Fibroblast of lung (primary cell): ENCODE results near the gene INS. TPM values are rescaled to one million over a fixed set of nuclear protein-coding genes. Genes with fewer than 3 reads are reported as not detected.

ENCODE experiments used
- DNase-seq, 2 donors: peaks; one replicate each; pipeline versions ENCODE4 v3.0.0 to v3.0.0-alpha.2; 2010; ENCODE audit warnings: low read depth in 2 of 2
- H2AFZ ChIP-seq: 2 replicates; pipeline ENCODE4 v1.5.1; 2012; ENCODE audit warnings: low read length, control low read depth, inconsistent platforms
- H3K27ac ChIP-seq: 2 replicates; pipeline ENCODE4 v1.5.1; 2011; ENCODE audit warnings: low read length, control low read depth; ENCODE audit not compliant: insufficient read depth
- H3K27me3 ChIP-seq: 2 replicates; pipeline ENCODE4 v1.5.1; 2011; ENCODE audit warnings: mild to moderate bottlenecking, low read length; ENCODE audit not compliant: control insufficient read depth, insufficient read depth
- H3K36me3 ChIP-seq: 2 replicates; pipeline ENCODE4 v1.5.1; 2011; ENCODE audit warnings: low read length; ENCODE audit not compliant: control insufficient read depth, insufficient read depth
- H3K4me1 ChIP-seq: 2 replicates; pipeline ENCODE4 v1.5.1; 2011; ENCODE audit warnings: low read length; ENCODE audit not compliant: control insufficient read depth, insufficient read depth; ENCODE audit errors: extremely low read depth
- H3K4me2 ChIP-seq: 2 replicates; pipeline ENCODE4 v1.5.1; 2011; ENCODE audit warnings: low read length, control low read depth; ENCODE audit not compliant: insufficient read depth; ENCODE audit errors: extremely low read depth
- H3K4me3 ChIP-seq, 4 experiments: fragments of 200-600 bp in 1 of 4; sonication (generic) in 1 of 4; replicated peaks in 1 of 4; 2 replicates each; pipeline ENCODE4 v1.5.1; 2011 to 2016; ENCODE audit warnings: low read length in 4 of 4, low read depth in 3 of 4, mild to moderate bottlenecking in 3 of 4, control low read depth in 2 of 4, inconsistent platforms in 1 of 4, mixed read lengths in 1 of 4; ENCODE audit not compliant: insufficient read depth in 1 of 4; ENCODE audit errors: control extremely low read depth in 1 of 4
- H3K79me2 ChIP-seq: 2 replicates; pipeline ENCODE4 v1.5.1; 2012; ENCODE audit warnings: mild to moderate bottlenecking, low read length, inconsistent platforms; ENCODE audit not compliant: control insufficient read depth, insufficient read depth
- H3K9ac ChIP-seq: 2 replicates; pipeline ENCODE4 v1.5.1; 2011; ENCODE audit warnings: mild to moderate bottlenecking, low read length, control low read depth; ENCODE audit not compliant: insufficient read depth
- H3K9me3 ChIP-seq: 2 replicates; pipeline ENCODE4 v1.5.1; 2012; ENCODE audit warnings: low read depth, low read length; ENCODE audit not compliant: control insufficient read depth, insufficient read depth
- H4K20me1 ChIP-seq: 2 replicates; pipeline ENCODE4 v1.5.1; 2011; ENCODE audit warnings: low read length; ENCODE audit not compliant: control insufficient read depth, insufficient read depth; ENCODE audit errors: extremely low read depth
- EZH2 ChIP-seq: IDR thresholded peaks from 2 replicates; pipeline ENCODE4 v1.5.1; 2012; ENCODE audit warnings: low read length, control low read depth, mild to moderate bottlenecking; ENCODE audit errors: missing control alignments
- polyA plus RNA-seq, 2 donors: library from polyadenylated mRNA; depleted of rRNA in 1 of 2; stranded (reverse) in 1 of 2; unstranded in 1 of 2; fragments of >200 nt; gene quantifications; 2 replicates each; pipeline ENCODE4 v1.2.1, GENCODE V29; 2011 to 2012; ENCODE audit warnings: missing spikeins in 1 of 2
- total RNA-seq: library from RNA; depleted of rRNA; stranded (reverse); fragments of >200 nt; gene quantifications from 2 replicates; pipeline ENCODE4 v1.2.1, GENCODE V29; 2014
- TF ChIP-seq, protein P1 (sequence below), 2 donors: IDR thresholded peaks in 1 of 2; conservative IDR thresholded peaks in 1 of 2; 1 replicate in 1 of 2; 2 replicates in 1 of 2; pipeline ENCODE4 v1.5.1; 2011 to 2012; ENCODE audit warnings: low read length in 2 of 2, control low read depth in 1 of 2, inconsistent platforms in 1 of 2, low read depth in 1 of 2, mild to moderate bottlenecking in 1 of 2

INS gene
- total and polyA plus RNA-seq, 2 donors (not counting 1 experiment from before 2014, with no cell fraction given) = not detected

DNA sequence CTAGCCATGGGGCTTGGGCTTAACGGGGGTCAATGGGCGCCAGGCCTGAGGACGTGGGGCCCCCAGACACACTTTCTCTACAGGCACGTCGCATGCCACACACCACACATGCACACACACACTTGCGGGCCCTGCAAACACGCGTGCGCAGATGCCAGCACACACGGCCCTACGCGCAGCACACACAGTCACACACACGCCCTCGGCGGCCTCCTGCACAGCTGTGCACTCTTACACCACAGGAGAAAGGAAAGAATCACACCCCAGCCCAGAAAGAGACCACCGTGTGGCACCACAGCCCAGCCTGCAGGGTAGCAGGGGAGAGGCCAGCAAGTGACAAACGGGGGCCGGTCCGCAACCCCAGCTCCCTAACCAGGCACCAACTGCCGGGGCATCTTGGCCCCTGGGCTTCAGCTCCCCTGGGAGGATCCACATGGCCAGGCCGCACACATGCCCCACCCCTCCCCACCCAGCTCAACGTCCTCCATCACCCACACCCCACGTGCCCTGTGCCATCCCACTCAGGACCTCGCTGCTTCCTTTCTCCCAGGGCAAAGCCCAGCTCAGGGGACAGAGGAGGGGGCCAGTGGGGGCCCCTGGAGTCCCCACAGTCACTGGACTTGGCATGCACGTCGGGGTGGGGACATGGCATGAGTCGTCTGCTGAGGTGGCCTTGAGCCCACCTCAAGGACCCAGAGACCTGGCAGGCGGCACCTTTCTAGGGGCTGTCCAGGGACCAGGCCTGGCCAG lies 36.9 kb upstream of the INS start:
- TF ChIP-seq EZH2 = no peak
- TF ChIP-seq, protein P1, sequence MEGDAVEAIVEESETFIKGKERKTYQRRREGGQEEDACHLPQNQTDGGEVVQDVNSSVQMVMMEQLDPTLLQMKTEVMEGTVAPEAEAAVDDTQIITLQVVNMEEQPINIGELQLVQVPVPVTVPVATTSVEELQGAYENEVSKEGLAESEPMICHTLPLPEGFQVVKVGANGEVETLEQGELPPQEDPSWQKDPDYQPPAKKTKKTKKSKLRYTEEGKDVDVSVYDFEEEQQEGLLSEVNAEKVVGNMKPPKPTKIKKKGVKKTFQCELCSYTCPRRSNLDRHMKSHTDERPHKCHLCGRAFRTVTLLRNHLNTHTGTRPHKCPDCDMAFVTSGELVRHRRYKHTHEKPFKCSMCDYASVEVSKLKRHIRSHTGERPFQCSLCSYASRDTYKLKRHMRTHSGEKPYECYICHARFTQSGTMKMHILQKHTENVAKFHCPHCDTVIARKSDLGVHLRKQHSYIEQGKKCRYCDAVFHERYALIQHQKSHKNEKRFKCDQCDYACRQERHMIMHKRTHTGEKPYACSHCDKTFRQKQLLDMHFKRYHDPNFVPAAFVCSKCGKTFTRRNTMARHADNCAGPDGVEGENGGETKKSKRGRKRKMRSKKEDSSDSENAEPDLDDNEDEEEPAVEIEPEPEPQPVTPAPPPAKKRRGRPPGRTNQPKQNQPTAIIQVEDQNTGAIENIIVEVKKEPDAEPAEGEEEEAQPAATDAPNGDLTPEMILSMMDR (conservative IDR thresholded peaks at IDR 0.05 in 1 of 2, IDR thresholded peaks at IDR 0.05 in 1 of 2; ENCODE audit: low read depth in 1 of 2, low read length in 2 of 2) = no peak
- H3K27ac ChIP-seq = no peak overlapping the region
- DNase-seq = no peak
- H3K4me3 ChIP-seq = no peak overlapping the region
- H3K9ac ChIP-seq = no peak overlapping the region
- no peaks in the 10 kb centered on the region for H3K79me2 ChIP-seq
- no peak overlapping the region for H2AFZ ChIP-seq
- no peaks in the 10 kb centered on the region for H3K36me3 ChIP-seq
- H3K4me2 ChIP-seq = no peak overlapping the region
- H3K9me3 ChIP-seq = no peaks in the 10 kb centered on the region
- H4K20me1 ChIP-seq = no peaks in the 10 kb centered on the region
- no peaks in the 10 kb centered on the region for H3K4me1 ChIP-seq
- no peaks in the 10 kb centered on the region for H3K27me3 ChIP-seq

DNA sequence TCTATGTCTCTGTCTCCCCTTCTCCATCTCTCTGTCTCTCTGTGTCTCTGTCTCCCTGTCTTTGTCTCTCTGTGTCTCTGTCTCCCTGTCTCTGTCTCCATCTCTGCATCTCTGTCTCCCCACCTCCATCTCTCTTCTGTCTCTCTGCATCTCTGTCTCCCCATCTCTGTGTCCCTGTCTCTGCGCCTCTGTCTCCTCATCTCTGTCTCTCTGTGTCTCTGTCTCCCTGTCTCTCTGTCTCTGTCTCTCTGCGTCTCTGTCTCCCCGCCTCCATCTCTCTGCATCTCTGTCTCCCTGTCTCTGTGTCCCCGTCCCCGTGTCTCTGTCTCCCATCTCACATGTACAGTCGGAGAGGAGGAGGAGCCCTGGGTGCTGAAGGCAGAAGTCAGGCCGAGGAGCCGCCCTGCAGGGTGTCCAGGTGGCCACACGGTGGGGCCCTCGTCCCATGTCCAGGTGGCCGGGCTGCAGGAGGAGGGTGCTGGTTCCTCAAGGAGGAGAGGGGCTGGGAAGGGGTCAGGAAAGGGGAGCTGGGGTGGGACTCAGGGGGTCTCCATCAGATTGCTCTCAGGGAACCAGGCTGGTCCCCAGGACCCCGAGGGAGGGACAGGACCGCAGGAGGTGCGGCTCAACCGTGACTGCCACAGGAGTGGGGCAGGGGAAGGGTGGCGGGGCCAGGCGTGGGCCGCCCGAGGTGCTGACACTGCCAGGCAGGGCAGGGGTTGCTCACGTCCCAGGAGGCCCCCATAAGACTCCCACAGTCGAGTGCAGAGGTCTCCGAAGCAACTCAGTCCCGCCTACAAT lies 36.2 kb upstream of the INS start:
- no peaks in the 10 kb centered on the region for H3K79me2 ChIP-seq
- no peak overlapping the region for H3K4me2 ChIP-seq
- H3K27ac ChIP-seq = no peak overlapping the region
- no peak overlapping the region for H3K4me3 ChIP-seq
- no peaks in the 10 kb centered on the region for H3K4me1 ChIP-seq
- H4K20me1 ChIP-seq = no peaks in the 10 kb centered on the region
- no peak overlapping the region for H3K9ac ChIP-seq
- H2AFZ ChIP-seq = no peak overlapping the region
- H3K9me3 ChIP-seq = no peaks in the 10 kb centered on the region
- DNase-seq = peak; percentile 45 to 47
- no peaks in the 10 kb centered on the region for H3K36me3 ChIP-seq
- TF ChIP-seq EZH2 = no peak
- TF ChIP-seq, protein P1 (conservative IDR thresholded peaks at IDR 0.05 in 1 of 2, IDR thresholded peaks at IDR 0.05 in 1 of 2; ENCODE audit: low read depth in 1 of 2, low read length in 2 of 2) = peak; percentile 71 to 80
- H3K27me3 ChIP-seq = no peaks in the 10 kb centered on the region

DNA sequence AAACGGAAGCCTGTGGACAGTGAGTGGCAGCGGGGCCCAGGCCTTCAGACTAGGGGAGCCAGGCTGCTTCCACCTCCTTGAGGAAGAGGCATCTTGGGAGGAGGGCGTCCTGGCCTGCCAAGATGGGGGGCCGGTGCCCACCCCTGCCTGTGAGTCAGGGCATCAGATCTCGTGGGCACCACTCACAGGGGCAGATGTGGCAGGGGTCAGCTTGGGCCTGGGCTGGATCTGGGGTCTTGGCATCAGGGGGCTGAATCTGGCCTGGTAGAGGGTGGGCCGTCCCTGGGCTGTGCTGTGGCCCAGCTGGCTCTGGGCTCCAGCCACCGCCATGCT lies 34.7 kb upstream of the INS start:
- no peaks in the 10 kb centered on the region for H3K27me3 ChIP-seq
- H3K36me3 ChIP-seq = no peaks in the 10 kb centered on the region
- H4K20me1 ChIP-seq = no peaks in the 10 kb centered on the region
- H3K27ac ChIP-seq = no peak overlapping the region
- H3K9me3 ChIP-seq = no peaks in the 10 kb centered on the region
- no peak overlapping the region for H3K9ac ChIP-seq
- no peaks in the 10 kb centered on the region for H3K4me1 ChIP-seq
- no peak for DNase-seq
- H3K4me2 ChIP-seq = no peak overlapping the region
- H3K79me2 ChIP-seq = no peaks in the 10 kb centered on the region
- TF ChIP-seq EZH2 = no peak
- TF ChIP-seq, protein P1 (conservative IDR thresholded peaks at IDR 0.05 in 1 of 2, IDR thresholded peaks at IDR 0.05 in 1 of 2; ENCODE audit: low read depth in 1 of 2, low read length in 2 of 2) = no peak
- no peak overlapping the region for H3K4me3 ChIP-seq
- no peak overlapping the region for H2AFZ ChIP-seq
